K562 (cell line): ENCODE data around the gene AGBL1. TPM values are rescaled to one million over a fixed set of nuclear protein-coding genes. Genes with fewer than 3 reads are reported as not detected.

Experiments
- ATAC-seq: fragments of 200-7000 bp; cut with Tn5 transposase; 3 replicates; pipeline ENCODE4 v1.9.1; 2020; ENCODE audit warnings: moderate library complexity
- BruUV-seq: library from RNA; stranded (reverse); fragments of 400-500 nt; replicated peaks from 2 replicates; lab custom pipeline; 2021; lab: Mats Ljungman, UMichigan
- CTCF ChIA-PET: fragments of 300-600 bp; formaldehyde crosslinking; extraction: SDS; loops from one replicate; lab custom pipeline; 2021; ENCODE audit warnings: low intra/inter-chr PET ratio; lab: Yijun Ruan, JAX
- POLR2A ChIA-PET: fragments of 300-600, 350-650 bp; sonication (Branson Sonifier 250); formaldehyde crosslinking; extraction: SDS; loops from one replicate; lab custom pipeline; 2021; ENCODE audit warnings: antibody characterized with exemption, inconsistent platforms; lab: Yijun Ruan, JAX
- DNase-seq, 4 experiments: peaks; one replicate each; pipeline versions ENCODE4 v3.0.0 to v3.0.0-alpha.2; 2011 to 2018; ENCODE audit warnings: low spot score in 3 of 4, mixed read lengths in 3 of 4; ENCODE audit errors: extremely low read depth in 1 of 4
- FAIRE-seq: peaks from 2 replicates; lab custom pipeline; 2011; peaks lifted over from hg19 to GRCh38; lab: Jason Lieb, UNC
- H2AFZ ChIP-seq: 2 replicates; pipeline ENCODE4 v1.6.0; 2011; ENCODE audit warnings: low read depth, low read length, control low read depth, inconsistent platforms
- H3K27ac ChIP-seq: fragments of 200-600 bp; 3 replicates; pipeline ENCODE4 v1.8.0; 2011; ENCODE audit warnings: low read depth, mild to moderate bottlenecking, control low read depth, inconsistent platforms, low read length, moderate library complexity, mixed read lengths; ENCODE audit errors: extremely low read depth
- H3K27me3 ChIP-seq, 2 experiments: fragments of 300-600 bp in 1 of 2; 2 replicates in 1 of 2; 3 replicates in 1 of 2; pipeline versions ENCODE4 v1.6.0 to v1.8.0; 2011; ENCODE audit warnings: inconsistent platforms in 2 of 2, low read length in 2 of 2, mild to moderate bottlenecking in 1 of 2, mixed read lengths in 1 of 2, moderate library complexity in 1 of 2; ENCODE audit not compliant: control insufficient read depth in 2 of 2, insufficient read depth in 2 of 2
- H3K36me3 ChIP-seq: fragments of 300-600 bp; 3 replicates; pipeline ENCODE4 v1.8.0; 2011; ENCODE audit warnings: mild to moderate bottlenecking, low read length, inconsistent platforms; ENCODE audit not compliant: control insufficient read depth, insufficient read depth
- H3K4me1 ChIP-seq, 2 experiments: fragments of 200-600 bp in 1 of 2; replicated peaks in 1 of 2; 2 replicates in 1 of 2; 3 replicates in 1 of 2; pipeline versions ENCODE4 v1.5.1 to v1.8.0; 2011; ENCODE audit warnings: inconsistent platforms in 2 of 2, low read length in 2 of 2, mild to moderate bottlenecking in 1 of 2, mixed read lengths in 1 of 2, moderate library complexity in 1 of 2; ENCODE audit not compliant: control insufficient read depth in 2 of 2, insufficient read depth in 2 of 2
- H3K4me2 ChIP-seq: 2 replicates; pipeline ENCODE4 v1.6.1; 2011; ENCODE audit warnings: low read length, control low read depth, inconsistent platforms, mixed read lengths; ENCODE audit not compliant: insufficient read depth
- H3K4me3 ChIP-seq: fragments of 200-600 bp; sonication (generic), shearing (Covaris generic); 2 replicates; pipeline ENCODE4 v1.5.1; 2016; ENCODE audit warnings: control low read depth, inconsistent platforms
- H3K79me2 ChIP-seq: fragments of 200-600 bp; 3 replicates; pipeline ENCODE4 v1.8.0; 2011; ENCODE audit warnings: low read length, inconsistent platforms; ENCODE audit not compliant: control insufficient read depth, insufficient read depth
- H3K9ac ChIP-seq, 2 experiments: 2 replicates each; pipeline versions ENCODE4 v1.6.0 to v1.6.1; 2011; ENCODE audit warnings: low read depth in 2 of 2, low read length in 2 of 2, control low read depth in 1 of 2, inconsistent platforms in 1 of 2, mild to moderate bottlenecking in 1 of 2, mixed read lengths in 1 of 2; ENCODE audit not compliant: insufficient read depth in 1 of 2
- H3K9me1 ChIP-seq: one replicate; pipeline ENCODE4 v1.6.0; 2011; ENCODE audit warnings: inconsistent platforms, mild to moderate bottlenecking, low read length, moderate library complexity; ENCODE audit not compliant: control insufficient read depth, insufficient read depth
- H3K9me3 ChIP-seq: replicated peaks from 2 replicates; pipeline ENCODE4 v1.5.1; 2011; ENCODE audit warnings: low read depth, low read length, inconsistent platforms; ENCODE audit not compliant: control insufficient read depth, insufficient read depth
- H4K20me1 ChIP-seq: replicated peaks from 2 replicates; pipeline ENCODE4 v1.6.1; 2011; ENCODE audit warnings: low read length, inconsistent platforms, mixed read lengths; ENCODE audit not compliant: control insufficient read depth, insufficient read depth
- HSF4 ChIP-seq: fragments of 250-450 bp; sonication (Bioruptor Pico); IDR thresholded peaks from 2 replicates; pipeline ENCODE4 v2.1.2; 2022; ENCODE audit warnings: mild to moderate bottlenecking, moderate library complexity, borderline replicate concordance
- MNT ChIP-seq, 2 experiments: fragments of 450-650 bp; conservative IDR thresholded peaks; 2 replicates each; pipeline ENCODE4 v1.6.1; 2017; ENCODE audit warnings: mild to moderate bottlenecking in 2 of 2, moderate library complexity in 2 of 2
- WGBS: fragments of 100-300 bp; shearing (Covaris generic); methylation state at CpG from one replicate; pipeline ENCODE4 v1.1.6; 2016; ENCODE audit warnings: low coverage, mixed read lengths; ENCODE audit not compliant: insufficient coverage; ENCODE audit errors: missing lambda C conversion rate; 5-methylcytosine and 5-hydroxymethylcytosine counted together
- in situ Hi-C: fragments of 300-500 bp; cut with MboI; formaldehyde crosslinking; loops from 4 replicates; pipeline ENCODE4 v1.15.0; 2018; ENCODE audit warnings: inconsistent platforms, mixed read lengths
- intact Hi-C: fragments of 100-400 bp; cut with micrococcal nuclease; formaldehyde crosslinking; loops from 2 replicates; pipeline ENCODE4 v1.14.2; 2022
- polyA plus RNA-seq, 8 experiments: library from polyadenylated mRNA; depleted of rRNA in 4 of 8; stranded (reverse) in 5 of 8; unstranded in 3 of 8; fragments of >200 nt; fragmentation: Nextera tagmentation in 2 of 8; fragmentation: Illumina TruSeq in 1 of 8; extraction: Ambion mirVana in 2 of 8; extraction: Trizol in 1 of 8; gene quantifications; 2 replicates each; pipeline versions ENCODE4 v1.2.1 to v1.2.3, GENCODE V29; 2011 to 2014; ENCODE audit warnings: inconsistent platforms in 1 of 8, missing spikeins in 1 of 8
- total RNA-seq, 7 experiments: library from RNA; depleted of rRNA in 6 of 7; stranded (reverse); fragments of >200 nt in 6 of 7; fragmentation: Illumina TruSeq in 2 of 7; extraction: Trizol in 2 of 7; gene quantifications; 2 replicates each; pipeline versions ENCODE4 v1.2.1 to v1.2.3, GENCODE V29; 2011 to 2021; ENCODE audit warnings: low replicate concordance in 1 of 7
- TF ChIP-seq, protein P1 (sequence below): fragments of 450-650 bp; IDR thresholded peaks from 2 replicates; pipeline ENCODE4 v1.6.1; 2017; ENCODE audit warnings: antibody characterized with exemption, mild to moderate bottlenecking

Gene AGBL1
- total and polyA plus RNA-seq, 9 of the 15 experiments (the other 6 are each of a cell fraction or from before 2014, with no cell fraction given) = not detected

DNA sequence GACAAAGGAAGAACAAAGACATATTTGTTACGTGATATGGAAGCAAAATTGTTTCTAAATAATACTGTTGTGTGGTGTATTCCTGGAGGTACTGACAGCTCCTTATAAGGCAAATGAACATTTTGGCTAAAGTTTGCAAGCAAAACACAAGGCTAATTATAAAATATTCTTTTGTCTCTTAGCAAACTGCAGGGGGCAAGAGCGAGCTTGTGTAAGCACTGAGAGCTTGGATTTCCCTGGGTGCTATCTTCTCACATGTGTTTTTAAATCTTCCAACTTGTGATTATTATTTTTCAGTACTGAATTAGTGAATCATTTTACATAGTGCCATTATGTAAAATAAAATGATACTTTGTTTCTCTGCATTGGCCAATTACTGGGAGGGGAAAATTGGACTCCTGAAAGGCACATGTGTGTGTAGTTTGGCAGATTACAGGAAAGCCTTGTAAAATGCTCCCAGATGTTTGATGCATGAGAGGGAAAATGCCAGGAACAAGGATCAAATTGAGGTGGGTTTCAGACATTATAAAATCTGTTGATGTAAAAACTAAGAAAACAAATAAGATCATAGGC is 611.5 kb downstream of the AGBL1 start:
- H2AFZ ChIP-seq = no peak overlapping the region
- H3K27me3 ChIP-seq = no peaks in the 10 kb centered on the region
- WGBS = 3% methylated on average over 2 of the region's 2 CpGs
- H3K27ac ChIP-seq = no peak overlapping the region
- H3K9ac ChIP-seq = no peak overlapping the region
- H3K4me3 ChIP-seq = no peak overlapping the region
- DNase-seq = no peak
- ATAC-seq = no peak
- POLR2A ChIA-PET = no interaction called here
- H3K4me2 ChIP-seq = no peak overlapping the region
- no peaks in the 10 kb centered on the region for H3K79me2 ChIP-seq
- H3K36me3 ChIP-seq = no peaks in the 10 kb centered on the region
- in situ Hi-C loops = no loop called here
- no peaks in the 10 kb centered on the region for H3K9me1 ChIP-seq
- H3K9me3 ChIP-seq = no peaks in the 10 kb centered on the region
- TF ChIP-seq HSF4 (CRISPR knock-in tag) = no peak
- TF ChIP-seq, protein P1, sequence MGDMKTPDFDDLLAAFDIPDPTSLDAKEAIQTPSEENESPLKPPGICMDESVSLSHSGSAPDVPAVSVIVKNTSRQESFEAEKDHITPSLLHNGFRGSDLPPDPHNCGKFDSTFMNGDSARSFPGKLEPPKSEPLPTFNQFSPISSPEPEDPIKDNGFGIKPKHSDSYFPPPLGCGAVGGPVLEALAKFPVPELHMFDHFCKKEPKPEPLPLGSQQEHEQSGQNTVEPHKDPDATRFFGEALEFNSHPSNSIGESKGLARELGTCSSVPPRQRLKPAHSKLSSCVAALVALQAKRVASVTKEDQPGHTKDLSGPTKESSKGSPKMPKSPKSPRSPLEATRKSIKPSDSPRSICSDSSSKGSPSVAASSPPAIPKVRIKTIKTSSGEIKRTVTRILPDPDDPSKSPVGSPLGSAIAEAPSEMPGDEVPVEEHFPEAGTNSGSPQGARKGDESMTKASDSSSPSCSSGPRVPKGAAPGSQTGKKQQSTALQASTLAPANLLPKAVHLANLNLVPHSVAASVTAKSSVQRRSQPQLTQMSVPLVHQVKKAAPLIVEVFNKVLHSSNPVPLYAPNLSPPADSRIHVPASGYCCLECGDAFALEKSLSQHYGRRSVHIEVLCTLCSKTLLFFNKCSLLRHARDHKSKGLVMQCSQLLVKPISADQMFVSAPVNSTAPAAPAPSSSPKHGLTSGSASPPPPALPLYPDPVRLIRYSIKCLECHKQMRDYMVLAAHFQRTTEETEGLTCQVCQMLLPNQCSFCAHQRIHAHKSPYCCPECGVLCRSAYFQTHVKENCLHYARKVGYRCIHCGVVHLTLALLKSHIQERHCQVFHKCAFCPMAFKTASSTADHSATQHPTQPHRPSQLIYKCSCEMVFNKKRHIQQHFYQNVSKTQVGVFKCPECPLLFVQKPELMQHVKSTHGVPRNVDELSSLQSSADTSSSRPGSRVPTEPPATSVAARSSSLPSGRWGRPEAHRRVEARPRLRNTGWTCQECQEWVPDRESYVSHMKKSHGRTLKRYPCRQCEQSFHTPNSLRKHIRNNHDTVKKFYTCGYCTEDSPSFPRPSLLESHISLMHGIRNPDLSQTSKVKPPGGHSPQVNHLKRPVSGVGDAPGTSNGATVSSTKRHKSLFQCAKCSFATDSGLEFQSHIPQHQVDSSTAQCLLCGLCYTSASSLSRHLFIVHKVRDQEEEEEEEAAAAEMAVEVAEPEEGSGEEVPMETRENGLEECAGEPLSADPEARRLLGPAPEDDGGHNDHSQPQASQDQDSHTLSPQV = no peak
- no peak for TF ChIP-seq MNT (conservative IDR thresholded peaks at IDR 0.05)
- TF ChIP-seq, all 486 proteins: peak for 0
- H4K20me1 ChIP-seq = no peaks in the 10 kb centered on the region
- FAIRE-seq = no peak
- BruUV-seq = no TSS peak
- intact Hi-C loops = no loop called here
- CTCF ChIA-PET = no interaction called here
- H3K4me1 ChIP-seq = no peaks in the 10 kb centered on the region
